Epithelial cell of esophagus (primary cell): ENCODE data around the gene KCTD17.

ENCODE experiments used
- DNase-seq: peaks from one replicate; pipeline ENCODE4 v3.0.0; 2010; ENCODE audit warnings: low read depth
- H3K4me3 ChIP-seq: 2 replicates; pipeline ENCODE4 v1.5.1; 2011; ENCODE audit warnings: mild to moderate bottlenecking, low read length, control low read depth
- TF ChIP-seq, protein P1 (sequence below): IDR thresholded peaks from 2 replicates; pipeline ENCODE4 v1.5.1; 2011; ENCODE audit warnings: low read depth, mild to moderate bottlenecking, low read length, control low read depth, inconsistent platforms; ENCODE audit not compliant: insufficient read depth; ENCODE audit errors: missing control alignments

The KCTD17 gene

GRCh38 chr22:37101311-37102066 is 49.9 kb downstream of the KCTD17 start:
- no peak overlapping the region for H3K4me3 ChIP-seq
- TF ChIP-seq, protein P1, sequence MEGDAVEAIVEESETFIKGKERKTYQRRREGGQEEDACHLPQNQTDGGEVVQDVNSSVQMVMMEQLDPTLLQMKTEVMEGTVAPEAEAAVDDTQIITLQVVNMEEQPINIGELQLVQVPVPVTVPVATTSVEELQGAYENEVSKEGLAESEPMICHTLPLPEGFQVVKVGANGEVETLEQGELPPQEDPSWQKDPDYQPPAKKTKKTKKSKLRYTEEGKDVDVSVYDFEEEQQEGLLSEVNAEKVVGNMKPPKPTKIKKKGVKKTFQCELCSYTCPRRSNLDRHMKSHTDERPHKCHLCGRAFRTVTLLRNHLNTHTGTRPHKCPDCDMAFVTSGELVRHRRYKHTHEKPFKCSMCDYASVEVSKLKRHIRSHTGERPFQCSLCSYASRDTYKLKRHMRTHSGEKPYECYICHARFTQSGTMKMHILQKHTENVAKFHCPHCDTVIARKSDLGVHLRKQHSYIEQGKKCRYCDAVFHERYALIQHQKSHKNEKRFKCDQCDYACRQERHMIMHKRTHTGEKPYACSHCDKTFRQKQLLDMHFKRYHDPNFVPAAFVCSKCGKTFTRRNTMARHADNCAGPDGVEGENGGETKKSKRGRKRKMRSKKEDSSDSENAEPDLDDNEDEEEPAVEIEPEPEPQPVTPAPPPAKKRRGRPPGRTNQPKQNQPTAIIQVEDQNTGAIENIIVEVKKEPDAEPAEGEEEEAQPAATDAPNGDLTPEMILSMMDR = no peak
- DNase-seq = no peak

DNA sequence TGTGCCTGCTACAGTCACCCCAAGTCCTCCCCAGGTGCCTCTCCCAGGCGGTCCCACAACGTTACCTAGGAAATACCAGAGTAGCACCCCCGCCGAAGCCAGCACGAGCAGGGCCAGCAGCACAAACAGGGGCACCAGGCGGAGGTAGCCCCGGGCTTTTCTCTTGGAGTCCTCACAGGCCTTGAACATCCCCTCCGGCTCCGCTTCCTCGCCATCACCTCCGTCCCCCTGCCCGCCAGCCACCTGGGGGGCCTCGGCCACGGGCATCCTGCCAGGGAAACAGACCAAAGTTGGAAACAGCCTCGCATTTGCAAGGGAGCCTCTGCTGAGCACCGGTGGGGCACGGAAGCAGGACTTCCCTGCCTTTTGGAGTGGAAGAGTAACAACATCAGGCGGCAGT is 51.6 kb downstream of the KCTD17 start:
- TF ChIP-seq, protein P1 = no peak
- no peak for DNase-seq
- no peak overlapping the region for H3K4me3 ChIP-seq

DNA sequence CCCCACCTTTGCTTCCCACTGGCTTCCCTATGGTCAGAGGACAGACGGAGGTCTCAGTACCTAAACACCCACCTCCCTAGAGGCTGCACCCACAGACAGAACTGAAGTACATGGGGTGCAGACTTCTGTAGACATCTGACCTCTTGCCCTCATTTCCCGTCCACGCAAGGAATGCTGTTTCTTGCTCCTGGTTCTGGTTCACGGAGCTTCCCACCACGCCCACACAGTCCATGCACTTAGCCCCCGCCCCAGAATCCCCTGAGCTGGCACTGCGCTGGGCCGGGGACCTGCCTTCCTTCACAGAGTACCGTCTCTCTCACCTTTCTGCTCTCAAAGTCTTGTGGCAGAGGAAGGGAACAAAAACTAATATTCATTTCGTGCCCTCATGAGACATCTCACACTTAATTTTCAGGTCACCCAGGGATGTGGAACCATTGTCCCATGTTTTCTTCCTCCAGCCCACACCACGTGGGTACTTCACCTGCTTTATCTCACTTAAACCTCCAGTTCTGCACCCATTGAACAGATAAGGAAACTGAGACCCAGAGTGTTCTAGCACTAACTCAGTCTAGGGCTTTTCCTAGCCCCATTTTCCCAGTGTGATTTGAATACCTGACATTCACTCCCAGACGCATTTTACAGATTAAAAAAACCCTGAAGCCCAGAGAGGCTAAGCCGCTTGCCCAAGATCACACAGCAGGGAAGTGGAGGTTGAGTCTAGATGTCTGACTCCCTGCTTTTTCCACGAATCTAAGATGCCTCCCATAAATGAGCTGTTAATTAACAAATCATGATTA is 52.3 kb downstream of the KCTD17 start:
- TF ChIP-seq, protein P1 = no peak
- H3K4me3 ChIP-seq = no peak overlapping the region
- no peak for DNase-seq

- no peak overlapping the region for H3K4me3 ChIP-seq
- TF ChIP-seq, protein P1 = no peak
- no peak for DNase-seq
Observed at GRCh38 chr22:37105154-37105553, 53.6 kb downstream of the KCTD17 start.

GRCh38 chr22:37105990-37106389 is 54.4 kb downstream of the KCTD17 start:
- DNase-seq = no peak
- no peak overlapping the region for H3K4me3 ChIP-seq
- TF ChIP-seq, protein P1 = no peak

GRCh38 chr22:37107816-37108621 is 56.5 kb downstream of the KCTD17 start:
- TF ChIP-seq, protein P1 = no peak
- H3K4me3 ChIP-seq = no peak overlapping the region

More at GRCh38 chr22:37107816-37108621, 56.5 kb downstream of the KCTD17 start:
- no peak for DNase-seq
